ENCODE measurements around the gene RDX. TPM values are rescaled to one million over a fixed set of nuclear protein-coding genes. Genes with fewer than 3 reads are reported as not detected.

RDX gene
- total and polyA plus RNA-seq, 2 of the 4 experiments (the other 2 are of a cell fraction): 61.1 to 72.4 TPM

DNA sequence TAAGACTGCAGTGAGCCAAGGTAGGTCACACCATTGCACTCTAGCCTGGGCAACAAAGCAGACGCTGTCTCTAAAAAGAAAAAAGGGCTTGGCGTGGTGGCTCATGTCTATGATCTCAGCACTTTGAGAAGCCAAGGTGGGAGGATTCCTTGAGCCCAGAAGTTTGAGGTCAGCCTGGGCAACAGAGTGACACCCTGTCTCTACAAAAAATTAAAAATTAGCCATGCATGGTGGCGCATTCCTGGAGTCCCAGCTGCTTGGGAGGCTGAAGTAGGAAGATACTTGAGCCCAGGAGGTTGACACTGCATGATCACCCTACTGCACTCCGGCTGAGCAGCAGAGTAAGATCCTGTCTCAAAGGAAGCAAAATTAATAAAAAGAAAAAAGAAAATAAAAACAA lies 38.9 kb upstream of the RDX start:
- Histone ChIP-seq H3K27me3 (ENCODE audit: control insufficient read depth, insufficient read depth, low read length) (no peaks in the 10 kb centered on the region), H2BK120ac (ENCODE audit: low read depth, low read length) (no peak overlapping the region), H3K18ac (ENCODE audit: low read depth, low read length) (no peak overlapping the region), H4K5ac (ENCODE audit: low read depth, low read length) (no peak overlapping the region), H3K9ac (ENCODE audit: low read depth, low read length) (no peak overlapping the region), H2BK5ac (ENCODE audit: low read depth, low read length, poor library complexity, severe bottlenecking) (no peak overlapping the region), H3K14ac (replicated peaks; ENCODE audit: low read depth, low read length) (no peak overlapping the region), H2AK9ac (replicated peaks; ENCODE audit: low read depth, low read length, poor library complexity) (no peak overlapping the region), H3K4me1 (ENCODE audit: control insufficient read depth, insufficient read depth, low read length) (no peaks in the 10 kb centered on the region), H2AK5ac (ENCODE audit: low read depth, low read length) (no peak overlapping the region), H3K79me1 (ENCODE audit: low read depth in 1 of 2, low read length in 2 of 2) (no peaks in the 10 kb centered on the region), H3K23ac (ENCODE audit: low read depth, low read length) (no peak overlapping the region), H3K4ac (ENCODE audit: low read depth, low read length) (no peak overlapping the region), H4K8ac (ENCODE audit: low read depth in 2 of 2, low read length in 2 of 2) (no peak overlapping the region), H4K91ac (ENCODE audit: insufficient read depth, low read depth, low read length) (no peak overlapping the region), H3K9me1 (ENCODE audit: insufficient read depth, low read length) (no peaks in the 10 kb centered on the region), H2BK15ac (ENCODE audit: low read depth, low read length) (no peak overlapping the region), H3K9me3 (ENCODE audit: control insufficient read depth, insufficient read depth, low read length) (no peaks in the 10 kb centered on the region), H3K36me3 (ENCODE audit: control insufficient read depth, insufficient read depth, low read length) (no peaks in the 10 kb centered on the region), H2BK20ac (ENCODE audit: low read depth, low read length) (no peak overlapping the region), H3K27ac (ENCODE audit: insufficient read depth, low read length) (no peak overlapping the region), H3K56ac (ENCODE audit: extremely low read depth, insufficient read depth, low read length) (no peak overlapping the region), H3K4me2 (ENCODE audit: low read depth, low read length) (no peak overlapping the region), H3K4me3 (ENCODE audit: insufficient read depth, low read depth, low read length) (no peak overlapping the region), H4K20me1 (ENCODE audit: insufficient read depth, low read length) (no peaks in the 10 kb centered on the region), H2AFZ (replicated peaks; ENCODE audit: low read length, poor library complexity) (no peak overlapping the region)
- in situ Hi-C loops (cut with MboI; ENCODE audit: low sequenced_read_pairs): no loop called here
- intact Hi-C loops (cut with micrococcal nuclease): no loop called here
- dilution Hi-C loops (cut with HindIII; ENCODE audit: low sequenced_read_pairs, unreplicated experiment): no loop called here
- TF ChIP-seq, protein P1, sequence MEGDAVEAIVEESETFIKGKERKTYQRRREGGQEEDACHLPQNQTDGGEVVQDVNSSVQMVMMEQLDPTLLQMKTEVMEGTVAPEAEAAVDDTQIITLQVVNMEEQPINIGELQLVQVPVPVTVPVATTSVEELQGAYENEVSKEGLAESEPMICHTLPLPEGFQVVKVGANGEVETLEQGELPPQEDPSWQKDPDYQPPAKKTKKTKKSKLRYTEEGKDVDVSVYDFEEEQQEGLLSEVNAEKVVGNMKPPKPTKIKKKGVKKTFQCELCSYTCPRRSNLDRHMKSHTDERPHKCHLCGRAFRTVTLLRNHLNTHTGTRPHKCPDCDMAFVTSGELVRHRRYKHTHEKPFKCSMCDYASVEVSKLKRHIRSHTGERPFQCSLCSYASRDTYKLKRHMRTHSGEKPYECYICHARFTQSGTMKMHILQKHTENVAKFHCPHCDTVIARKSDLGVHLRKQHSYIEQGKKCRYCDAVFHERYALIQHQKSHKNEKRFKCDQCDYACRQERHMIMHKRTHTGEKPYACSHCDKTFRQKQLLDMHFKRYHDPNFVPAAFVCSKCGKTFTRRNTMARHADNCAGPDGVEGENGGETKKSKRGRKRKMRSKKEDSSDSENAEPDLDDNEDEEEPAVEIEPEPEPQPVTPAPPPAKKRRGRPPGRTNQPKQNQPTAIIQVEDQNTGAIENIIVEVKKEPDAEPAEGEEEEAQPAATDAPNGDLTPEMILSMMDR (conservative IDR thresholded peaks at IDR 0.05; ENCODE audit: low read depth, low read length): no peak
- no TSS peak for BruUV-seq (replicated peaks)
- DNase-seq (no peak), ATAC-seq (ENCODE audit: low read depth) (no peak)
- CTCF ChIA-PET: interaction anchor here (0.6 kb wide), 1 partner anchor 89 kb away, joined by 3 read pairs; no protein-coding TSS in a partner anchor
- 100% methylated on average over 2 of the region's 4 CpGs; no CpG with 5 or more reads in 1 of the 2 experiments for WGBS, 2 experiments (ENCODE audit: extremely low coverage in 2 of 2, insufficient read length in 1 of 2)
- POLR2A ChIA-PET (ENCODE audit: unreplicated experiment): no interaction called here
